GM10266 (cell line): ENCODE results near the gene GGA3.

Source experiments
- DNase-seq: peaks from one replicate; pipeline ENCODE4 v3.0.0; 2012; ENCODE audit errors: extremely low spot score
- TF ChIP-seq, protein P1 (sequence below): IDR thresholded peaks from 2 replicates; pipeline ENCODE4 v1.5.1; 2012; ENCODE audit warnings: mild to moderate bottlenecking, low read depth; ENCODE audit not compliant: control insufficient read depth, insufficient read depth; ENCODE audit errors: missing control alignments

GGA3 gene

DNA sequence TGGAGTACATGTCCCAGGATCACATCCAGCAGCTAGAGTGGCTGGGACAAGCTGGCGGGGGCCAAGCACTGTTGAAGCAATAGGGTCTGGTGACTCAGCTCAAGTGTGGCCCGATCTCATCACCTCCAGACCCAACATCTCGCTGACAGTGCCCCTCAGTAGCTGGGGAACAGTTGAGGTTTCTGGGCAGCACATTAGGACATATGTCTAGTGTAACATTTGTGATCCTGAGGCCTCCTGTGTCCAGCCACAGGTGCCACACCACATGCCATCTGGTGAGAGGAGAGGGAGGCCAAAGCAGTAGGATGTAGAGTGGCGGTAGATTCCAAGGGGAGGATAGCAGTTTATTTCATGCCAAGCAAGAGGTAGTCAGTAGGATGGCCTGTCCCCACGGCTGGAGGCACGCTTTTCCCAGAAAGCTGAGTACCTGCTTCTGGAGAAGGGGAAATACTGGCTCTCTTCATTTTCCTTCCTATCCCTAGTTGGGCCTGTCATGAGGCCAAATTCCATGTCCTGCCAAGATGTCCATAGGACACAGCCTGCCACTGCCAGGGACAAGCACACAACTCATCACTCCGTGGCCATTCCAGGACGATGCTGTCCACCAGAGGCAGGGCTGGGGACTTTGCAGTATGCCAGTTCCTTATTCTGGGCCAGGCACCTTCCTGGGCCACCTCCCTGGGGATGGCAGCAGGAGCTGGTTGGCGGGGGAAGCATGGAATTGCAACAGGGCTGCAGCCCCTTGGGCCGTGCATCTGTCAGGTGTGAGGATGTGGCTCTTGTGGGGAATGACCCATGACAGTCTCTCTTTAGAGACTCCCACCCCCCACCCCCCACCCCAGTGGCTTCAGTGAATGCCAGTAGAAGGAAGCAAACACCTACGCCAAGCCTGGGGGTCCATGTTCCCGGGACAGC is 24.0 kb downstream of the GGA3 start:
- TF ChIP-seq, protein P1, sequence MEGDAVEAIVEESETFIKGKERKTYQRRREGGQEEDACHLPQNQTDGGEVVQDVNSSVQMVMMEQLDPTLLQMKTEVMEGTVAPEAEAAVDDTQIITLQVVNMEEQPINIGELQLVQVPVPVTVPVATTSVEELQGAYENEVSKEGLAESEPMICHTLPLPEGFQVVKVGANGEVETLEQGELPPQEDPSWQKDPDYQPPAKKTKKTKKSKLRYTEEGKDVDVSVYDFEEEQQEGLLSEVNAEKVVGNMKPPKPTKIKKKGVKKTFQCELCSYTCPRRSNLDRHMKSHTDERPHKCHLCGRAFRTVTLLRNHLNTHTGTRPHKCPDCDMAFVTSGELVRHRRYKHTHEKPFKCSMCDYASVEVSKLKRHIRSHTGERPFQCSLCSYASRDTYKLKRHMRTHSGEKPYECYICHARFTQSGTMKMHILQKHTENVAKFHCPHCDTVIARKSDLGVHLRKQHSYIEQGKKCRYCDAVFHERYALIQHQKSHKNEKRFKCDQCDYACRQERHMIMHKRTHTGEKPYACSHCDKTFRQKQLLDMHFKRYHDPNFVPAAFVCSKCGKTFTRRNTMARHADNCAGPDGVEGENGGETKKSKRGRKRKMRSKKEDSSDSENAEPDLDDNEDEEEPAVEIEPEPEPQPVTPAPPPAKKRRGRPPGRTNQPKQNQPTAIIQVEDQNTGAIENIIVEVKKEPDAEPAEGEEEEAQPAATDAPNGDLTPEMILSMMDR = no peak
- no peak for DNase-seq

DNA sequence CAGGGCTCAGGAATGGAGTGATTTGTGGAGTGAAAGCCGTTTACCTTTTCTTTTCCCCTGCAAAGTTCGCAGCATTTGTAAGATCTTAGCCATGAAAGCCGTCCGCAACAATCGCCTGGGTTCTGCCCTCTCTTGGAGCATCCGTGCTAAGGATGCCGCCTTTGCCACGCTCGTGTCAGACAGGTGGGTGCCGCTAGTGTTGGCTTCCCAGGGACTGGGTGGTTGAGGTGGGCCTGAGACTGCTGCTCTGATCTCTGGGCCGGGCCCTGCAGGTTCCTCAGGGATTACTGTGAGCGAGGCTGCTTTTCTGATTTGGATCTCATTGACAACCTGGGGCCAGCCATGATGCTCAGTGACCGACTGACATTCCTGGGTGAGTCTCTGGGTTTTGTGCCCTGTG is 28.6 kb downstream of the GGA3 start:
- TF ChIP-seq, protein P1 = no peak
- no peak for DNase-seq

DNA sequence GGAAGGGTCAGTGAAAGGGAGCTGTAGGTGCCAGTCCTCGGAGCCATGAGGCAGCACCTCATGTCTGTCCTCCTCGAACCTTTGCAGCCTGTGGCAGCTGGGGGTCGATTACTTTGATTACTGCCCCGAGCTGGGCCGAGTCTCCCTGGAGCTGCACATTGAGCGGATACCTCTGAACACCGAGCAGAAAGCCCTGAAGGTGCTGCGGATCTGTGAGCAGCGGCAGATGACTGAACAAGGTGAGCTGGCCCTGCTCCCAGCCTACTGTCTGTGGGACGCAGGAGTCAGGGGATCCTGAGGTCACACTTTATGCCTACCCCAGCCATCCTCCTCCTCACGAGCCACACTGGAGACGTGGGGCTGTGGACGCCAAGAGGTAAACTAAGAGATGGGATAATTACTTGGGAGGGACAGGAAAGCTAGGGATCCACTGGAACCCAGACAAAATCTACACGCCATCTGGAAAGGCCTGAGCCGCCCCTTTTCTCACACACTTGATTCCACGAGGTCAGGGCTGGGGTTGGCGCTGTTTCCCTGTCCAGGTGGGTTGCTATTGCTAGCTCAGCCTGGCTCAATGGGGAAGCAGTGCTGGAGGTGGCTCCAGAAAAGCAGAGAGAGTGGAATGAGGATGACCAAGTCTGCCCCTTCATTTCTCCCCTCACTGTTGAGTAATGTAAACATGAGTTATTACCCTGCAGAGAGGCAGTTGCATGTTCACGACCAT is 29.5 kb downstream of the GGA3 start:
- TF ChIP-seq, protein P1 = no peak
- no peak for DNase-seq

DNA sequence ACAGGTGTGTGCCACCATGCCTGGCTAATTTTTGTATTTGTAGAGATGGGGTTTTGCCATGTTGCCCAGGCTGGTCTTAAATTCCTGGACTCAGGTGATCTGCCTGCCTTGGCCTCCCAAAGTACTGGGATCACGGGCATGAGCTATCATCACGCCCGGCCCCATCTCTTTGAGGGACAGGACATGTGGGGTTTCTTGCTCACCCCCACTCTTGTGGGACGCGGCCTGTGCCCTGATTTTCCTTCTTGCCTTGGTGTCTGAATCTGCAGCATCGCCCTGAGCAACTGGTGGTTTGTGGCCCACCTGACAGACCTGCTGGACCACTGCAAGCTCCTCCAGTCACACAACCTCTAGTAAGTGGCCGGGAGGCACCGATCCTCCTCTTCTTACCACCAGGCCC is 30.3 kb downstream of the GGA3 start:
- TF ChIP-seq, protein P1 = no peak

DNA sequence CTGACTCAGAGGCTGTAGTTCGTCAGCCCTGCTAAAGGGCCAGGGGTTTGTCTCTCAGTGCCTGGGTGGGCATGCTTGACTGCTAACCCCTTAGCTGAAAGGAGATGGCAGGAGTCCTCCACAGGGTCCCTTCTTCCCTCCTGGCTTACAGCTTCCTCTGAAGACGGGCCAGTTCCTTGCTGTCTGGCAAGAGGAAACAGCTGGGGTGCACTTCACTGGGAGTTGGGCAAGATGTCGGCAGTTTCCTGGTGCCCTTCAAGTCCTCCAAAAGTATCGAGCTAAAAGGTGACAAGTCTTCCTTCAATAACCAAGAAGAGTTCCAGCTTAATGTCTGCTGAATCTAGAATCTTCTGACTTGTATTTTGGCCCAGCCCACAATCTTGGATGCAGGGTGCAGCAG is 32.6 kb downstream of the GGA3 start:
- DNase-seq = no peak
- TF ChIP-seq, protein P1 = no peak

More for the DNA sequence above, 30.3 kb downstream of the GGA3 start:
- no peak for DNase-seq

DNA sequence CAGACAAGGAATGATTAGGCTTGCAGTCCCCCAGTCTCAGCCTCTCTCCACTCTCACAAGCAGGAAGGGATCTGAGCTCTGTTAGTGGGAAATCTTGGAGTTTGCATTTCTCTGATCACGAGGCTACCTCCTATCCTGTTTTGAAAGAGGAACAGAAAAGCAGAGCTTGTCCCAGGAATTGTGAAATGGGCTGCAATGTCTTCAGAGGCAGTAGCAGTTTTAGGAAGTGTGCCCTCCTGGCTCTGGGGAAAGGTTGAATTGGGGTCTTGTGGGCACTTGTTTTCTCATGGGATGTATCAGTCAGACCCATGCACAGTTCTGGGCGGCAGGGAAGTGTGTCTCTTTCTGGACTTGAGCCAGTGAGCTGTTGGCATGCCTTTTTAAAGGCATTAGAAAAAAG is 33.1 kb downstream of the GGA3 start:
- TF ChIP-seq, protein P1 = no peak
- no peak for DNase-seq

DNA sequence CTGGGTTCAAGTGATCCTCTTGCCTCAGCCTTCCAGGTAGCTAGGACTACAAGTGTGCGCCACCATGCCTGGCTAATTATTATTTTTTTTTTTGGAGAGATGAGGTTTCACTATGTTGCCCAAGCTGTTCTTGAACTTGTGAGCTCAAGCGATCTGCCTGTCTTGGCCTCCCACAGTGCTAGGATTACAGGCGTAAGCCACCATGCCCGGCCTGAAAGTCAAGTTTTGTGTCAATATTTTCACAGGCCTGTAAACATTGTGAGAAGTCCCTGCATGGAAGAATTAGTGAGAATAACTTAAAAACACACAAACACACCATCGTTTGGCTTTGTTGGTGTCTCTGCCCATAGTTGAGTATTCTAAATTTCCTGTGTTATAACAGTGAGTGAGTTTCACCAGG is 33.7 kb downstream of the GGA3 start:
- TF ChIP-seq, protein P1 = no peak

More for the DNA sequence above, 33.7 kb downstream of the GGA3 start:
- no peak for DNase-seq
